Neural crest cell (in vitro differentiated cells): Measurements from ENCODE around the gene CIAO3. TPM values are rescaled to one million over a fixed set of nuclear protein-coding genes. Genes with fewer than 3 reads are reported as not detected.

Experiments
- DNase-seq: peaks from one replicate; pipeline ENCODE4 v3.0.0; 2021; ENCODE audit warnings: low read depth, mixed read lengths, low spot score
- H3K27ac Mint-ChIP-seq: one replicate; pipeline ENCODE4 v1.8.0; 2021; ENCODE audit warnings: mild to moderate bottlenecking, mixed read lengths; ENCODE audit not compliant: unreplicated experiment
- H3K27me3 Mint-ChIP-seq: 2 replicates; pipeline ENCODE4 v1.8.0; 2021; ENCODE audit warnings: low read depth, mild to moderate bottlenecking, mixed read lengths
- H3K36me3 Mint-ChIP-seq: 2 replicates; pipeline ENCODE4 v1.8.0; 2021; ENCODE audit warnings: low read depth, mild to moderate bottlenecking, mixed read lengths
- H3K4me1 Mint-ChIP-seq: 2 replicates; pipeline ENCODE4 v1.8.0; 2021; ENCODE audit warnings: mixed read lengths
- H3K4me3 Mint-ChIP-seq: one replicate; pipeline ENCODE4 v1.8.0; 2021; ENCODE audit warnings: mild to moderate bottlenecking, mixed read lengths
- H3K9me3 Mint-ChIP-seq: 2 replicates; pipeline ENCODE4 v1.8.0; 2021; ENCODE audit warnings: mixed read lengths
- CTCF ChIP-seq: fragments of 200-600 bp; sonication (generic); conservative IDR thresholded peaks from 2 replicates; pipeline ENCODE4 v1.5.0; 2021; ENCODE audit warnings: antibody characterized with exemption, mild to moderate bottlenecking
- total RNA-seq: library from RNA; stranded (reverse); gene quantifications from 2 replicates; pipeline ENCODE4 v1.2.1, GENCODE V29; 2021

CIAO3 gene
- total RNA-seq, 1 donor from 2014 or later: 45.9 TPM

GRCh38 chr16:752007-752312, 11.2 kb upstream of the CIAO3 start:
- peaks cover 18% of the 10 kb centered on the region for H3K4me1 Mint-ChIP-seq
- H3K27ac Mint-ChIP-seq: no peak overlapping the region
- H3K27me3 Mint-ChIP-seq: peaks cover 8% of the 10 kb centered on the region
- peaks cover 3% of the 10 kb centered on the region for H3K9me3 Mint-ChIP-seq
- no peak overlapping the region for H3K4me3 Mint-ChIP-seq
- H3K36me3 Mint-ChIP-seq: no peaks in the 10 kb centered on the region
- no peak for DNase-seq
- no peak for TF ChIP-seq CTCF

GRCh38 chr16:751152-752006, 10.6 kb upstream of the CIAO3 start:
- H3K36me3 Mint-ChIP-seq: no peaks in the 10 kb centered on the region
- no peak overlapping the region for H3K27ac Mint-ChIP-seq
- no peak for TF ChIP-seq CTCF
- no peak overlapping the region for H3K4me3 Mint-ChIP-seq
- no peak for DNase-seq
- peaks cover 5% of the 10 kb centered on the region for H3K27me3 Mint-ChIP-seq
- H3K4me1 Mint-ChIP-seq: peaks cover 18% of the 10 kb centered on the region
- peaks cover under 1% of the 10 kb centered on the region for H3K9me3 Mint-ChIP-seq

GRCh38 chr16:750485-750884, 9.7 kb upstream of the CIAO3 start:
- no peaks in the 10 kb centered on the region for H3K9me3 Mint-ChIP-seq
- peaks cover 5% of the 10 kb centered on the region for H3K27me3 Mint-ChIP-seq
- no peak for TF ChIP-seq CTCF
- H3K27ac Mint-ChIP-seq: no peak overlapping the region
- no peak overlapping the region for H3K4me3 Mint-ChIP-seq
- no peaks in the 10 kb centered on the region for H3K36me3 Mint-ChIP-seq
- no peak for DNase-seq
- peaks cover 18% of the 10 kb centered on the region for H3K4me1 Mint-ChIP-seq

- peaks cover 18% of the 10 kb centered on the region for H3K4me1 Mint-ChIP-seq
- peaks cover 5% of the 10 kb centered on the region for H3K27me3 Mint-ChIP-seq
- TF ChIP-seq CTCF: no peak
- no peaks in the 10 kb centered on the region for H3K9me3 Mint-ChIP-seq
- H3K27ac Mint-ChIP-seq: no peak overlapping the region
- DNase-seq: no peak
- H3K36me3 Mint-ChIP-seq: no peaks in the 10 kb centered on the region
- H3K4me3 Mint-ChIP-seq: no peak overlapping the region
Measured at GRCh38 chr16:749010-749409, 8.2 kb upstream of the CIAO3 start.

GRCh38 chr16:747978-748746, 7.4 kb upstream of the CIAO3 start:
- Mint-ChIP-seq H3K4me3 (no peak overlapping the region), H3K27ac (no peak overlapping the region), H3K9me3 (no peaks in the 10 kb centered on the region), H3K36me3 (no peaks in the 10 kb centered on the region), H3K4me1 (peaks cover 18% of the 10 kb centered on the region), H3K27me3 (peaks cover 5% of the 10 kb centered on the region)
- DNase-seq: no peak
- TF ChIP-seq CTCF: no peak
